ENCODE measurements around the gene RAB31.

- TF ChIP-seq CTCF (IDR thresholded peaks at IDR 0.05): no peak
- no peak for TF ChIP-seq POLR2A (IDR thresholded peaks at IDR 0.05)
These were observed 131.8 kb downstream of the RAB31 start for GRCh38 chr18:9839853-9840252.
